ENCODE data around the gene DOLPP1.
A peak's percentile ranks its signal among the peaks of the same experiment; 100 is the strongest.

The DOLPP1 gene

GRCh38 chr9:129108805-129109536 lies 28.1 kb downstream of the DOLPP1 start:
- DNase-seq (ENCODE audit: low read depth in 1 of 2, low spot score in 1 of 2), result no peak
- TF ChIP-seq CTCF (IDR thresholded peaks at IDR 0.05; ENCODE audit: insufficient read depth, low read length) (no peak), SPI1 (IDR thresholded peaks at IDR 0.05; ENCODE audit: borderline replicate concordance, low read depth) (no peak), POLR2AphosphoS5 (IDR thresholded peaks at IDR 0.05; ENCODE audit: low read depth) (no peak), GABPA (IDR thresholded peaks at IDR 0.05; ENCODE audit: low read depth) (no peak), REST (IDR thresholded peaks at IDR 0.05; ENCODE audit: insufficient replicate concordance, low read depth) (no peak)
- no peaks in the 10 kb centered on the region for H3K27me3 ChIP-seq (ENCODE audit: insufficient read depth, poor library complexity, severe bottlenecking)
- H3K4me3 ChIP-seq (replicated peaks; ENCODE audit: insufficient read depth, low read length), result no peak overlapping the region
- no peak overlapping the region for H3K27ac ChIP-seq (replicated peaks)

- peak; percentile 45 to 58 for DNase-seq (ENCODE audit: low read depth in 1 of 2, low spot score in 1 of 2)
- TF ChIP-seq GABPA (IDR thresholded peaks at IDR 0.05; ENCODE audit: low read depth), result no peak
- Histone ChIP-seq H3K4me3 (replicated peaks; ENCODE audit: insufficient read depth, low read length) (no peak overlapping the region), H3K27me3 (ENCODE audit: insufficient read depth, poor library complexity, severe bottlenecking) (no peaks in the 10 kb centered on the region), H3K27ac (replicated peaks) (no peak overlapping the region)
Observed at GRCh38 chr9:129109537-129109903, 28.6 kb downstream of the DOLPP1 start.

- Histone ChIP-seq H3K4me3 (replicated peaks; ENCODE audit: insufficient read depth, low read length) (peak overlapping the region; percentile 68), H3K27ac (replicated peaks) (peak overlapping the region; percentile 41; the same call in 1 of the 2 replicates), H3K27me3 (ENCODE audit: insufficient read depth, poor library complexity, severe bottlenecking) (no peaks in the 10 kb centered on the region)
- DNase-seq (ENCODE audit: low read depth in 1 of 2, low spot score in 1 of 2), result no peak
- TF ChIP-seq GABPA (IDR thresholded peaks at IDR 0.05; ENCODE audit: low read depth), result no peak
- no peak for TF ChIP-seq REST (IDR thresholded peaks at IDR 0.05; ENCODE audit: insufficient replicate concordance, low read depth)
- no peak for TF ChIP-seq SPI1 (IDR thresholded peaks at IDR 0.05; ENCODE audit: borderline replicate concordance, low read depth)
- no peak for TF ChIP-seq POLR2AphosphoS5 (IDR thresholded peaks at IDR 0.05; ENCODE audit: low read depth)
- no peak for TF ChIP-seq CTCF (IDR thresholded peaks at IDR 0.05; ENCODE audit: insufficient read depth, low read length)
Observed at GRCh38 chr9:129109952-129110739, 29.2 kb downstream of the DOLPP1 start.

GRCh38 chr9:129110740-129111527 lies 30.0 kb downstream of the DOLPP1 start, which contains the start of the genes CRAT and PTPA:
Gene CRAT, minus strand, starts transcription at chr9:129110793. Its CDS starts 284 bp downstream, at chr9:129110509.
Gene PTPA, plus strand, starts transcription at chr9:129111415. Its CDS starts 186 bp downstream, at chr9:129111601.
- peak within 1 kb of the TSS; percentile 68 for H3K4me3 ChIP-seq (replicated peaks; ENCODE audit: insufficient read depth, low read length)
- DNase-seq (ENCODE audit: low read depth in 1 of 2, low spot score in 1 of 2), result peak; percentile 92 to 97
- no peak for TF ChIP-seq REST (IDR thresholded peaks at IDR 0.05; ENCODE audit: insufficient replicate concordance, low read depth)
- peak; percentile 82 for TF ChIP-seq POLR2AphosphoS5 (IDR thresholded peaks at IDR 0.05; ENCODE audit: low read depth)
- peak within 1 kb of the TSS; percentile 94 for H3K27ac ChIP-seq (replicated peaks)
- no peaks in the 10 kb centered on the region for H3K27me3 ChIP-seq (ENCODE audit: insufficient read depth, poor library complexity, severe bottlenecking)
